ENCODE measurements around the gene TKFC.

- no peak for TF ChIP-seq POLR2A (IDR thresholded peaks at IDR 0.05; ENCODE audit: low read length)
- no peak for TF ChIP-seq GATA1 (IDR thresholded peaks at IDR 0.05; ENCODE audit: low read depth, low read length)
Measured at GRCh38 chr11:61327669-61328071, 5.4 kb upstream of the TKFC start.

Measured in erythroblast (primary cell).